Endothelial cell of umbilical vein (primary cell): Measurements from ENCODE around the gene RAB40C. TPM values are rescaled to one million over a fixed set of nuclear protein-coding genes. Genes with fewer than 3 reads are reported as not detected.

Experiments
- BruUV-seq: library from RNA; stranded (reverse); fragments of 400-500 nt; replicated peaks from 2 replicates; lab custom pipeline; 2021; lab: Mats Ljungman, UMichigan
- CTCF ChIA-PET: fragments of 300-600, 350-600 bp; sonication (Branson Sonifier 250); formaldehyde crosslinking; loops from one replicate; lab custom pipeline; 2021; ENCODE audit warnings: antibody characterized with exemption, inconsistent platforms; lab: Charles Lee
- POLR2A ChIA-PET: fragments of 300-600, 350-600 bp; sonication (Branson Sonifier 250); formaldehyde crosslinking; loops from one replicate; lab custom pipeline; 2021; ENCODE audit warnings: antibody characterized with exemption, inconsistent platforms; lab: Charles Lee
- DNase-seq: peaks from one replicate; pipeline ENCODE4 v3.0.0-alpha.2; 2011; ENCODE audit warnings: low read depth, low spot score
- FAIRE-seq: peaks from 2 replicates; lab custom pipeline; 2011; peaks lifted over from hg19 to GRCh38; lab: Jason Lieb, UNC
- H2AFZ ChIP-seq: 2 replicates; pipeline ENCODE4 v1.6.0; 2012; ENCODE audit warnings: low read depth, low read length, control low read depth, inconsistent platforms
- H3K27ac ChIP-seq: 2 replicates; pipeline ENCODE4 v1.5.1; 2011; ENCODE audit warnings: low read depth, mild to moderate bottlenecking, control low read depth, low read length, moderate library complexity; ENCODE audit not compliant: insufficient read depth
- H3K27me3 ChIP-seq, 2 experiments: 2 replicates each; pipeline versions ENCODE4 v1.6.0 to v1.6.1; 2011; ENCODE audit warnings: low read length in 2 of 2, mixed read lengths in 1 of 2; ENCODE audit not compliant: control insufficient read depth in 2 of 2, insufficient read depth in 2 of 2
- H3K36me3 ChIP-seq, 2 experiments: 2 replicates in 1 of 2; 3 replicates in 1 of 2; pipeline ENCODE4 v1.5.1; 2011; ENCODE audit warnings: low read length in 2 of 2, mild to moderate bottlenecking in 1 of 2, moderate library complexity in 1 of 2; ENCODE audit not compliant: control insufficient read depth in 2 of 2, insufficient read depth in 2 of 2; ENCODE audit errors: extremely low read depth in 1 of 2
- H3K4me1 ChIP-seq: 3 replicates; pipeline ENCODE4 v1.5.1; 2011; ENCODE audit warnings: mild to moderate bottlenecking, low read length; ENCODE audit not compliant: control insufficient read depth, insufficient read depth; ENCODE audit errors: extremely low read depth
- H3K4me2 ChIP-seq: 2 replicates; pipeline ENCODE4 v1.6.1; 2011; ENCODE audit warnings: low read length, control low read depth, mixed read lengths; ENCODE audit not compliant: insufficient read depth
- H3K4me3 ChIP-seq, 3 experiments: fragments of 200-600 bp in 1 of 3; sonication (generic), shearing (Covaris generic) in 1 of 3; replicated peaks in 1 of 3; 2 replicates each; pipeline ENCODE4 v1.5.1; 2011 to 2016; ENCODE audit warnings: control low read depth in 3 of 3, low read length in 3 of 3, mild to moderate bottlenecking in 2 of 3, inconsistent platforms in 1 of 3, low read depth in 1 of 3, moderate library complexity in 1 of 3; ENCODE audit not compliant: insufficient read depth in 1 of 3
- H3K79me2 ChIP-seq: 2 replicates; pipeline ENCODE4 v1.6.0; 2012; ENCODE audit warnings: low read length, inconsistent platforms; ENCODE audit not compliant: control insufficient read depth, insufficient read depth
- H3K9ac ChIP-seq: replicated peaks from 2 replicates; pipeline ENCODE3; 2011; ENCODE audit warnings: low read length, control low read depth; ENCODE audit not compliant: insufficient read depth; ENCODE audit errors: extremely low read depth
- H3K9me1 ChIP-seq: replicated peaks from 3 replicates; pipeline ENCODE4 v1.6.0; 2011; ENCODE audit warnings: mild to moderate bottlenecking, low read length; ENCODE audit not compliant: control insufficient read depth, insufficient read depth; ENCODE audit errors: extremely low read depth
- H3K9me3 ChIP-seq: replicated peaks from 2 replicates; pipeline ENCODE4 v1.5.1; 2012; ENCODE audit warnings: low read length, inconsistent platforms; ENCODE audit not compliant: control insufficient read depth, insufficient read depth
- H4K20me1 ChIP-seq: replicated peaks from 2 replicates; pipeline ENCODE3; 2011; ENCODE audit warnings: mild to moderate bottlenecking, low read length; ENCODE audit not compliant: control insufficient read depth, insufficient read depth; ENCODE audit errors: extremely low read depth
- EZH2 ChIP-seq: IDR thresholded peaks from 2 replicates; pipeline ENCODE4 v1.6.1; 2012; ENCODE audit warnings: borderline replicate concordance, low read depth, mild to moderate bottlenecking, moderate library complexity, low read length, inconsistent platforms; ENCODE audit not compliant: severe bottlenecking
- FOS ChIP-seq: IDR thresholded peaks from 2 replicates; pipeline ENCODE4 v1.6.1; 2011; ENCODE audit warnings: mild to moderate bottlenecking, low read length, moderate library complexity, borderline replicate concordance; ENCODE audit not compliant: insufficient read depth
- GATA2 ChIP-seq: IDR thresholded peaks from 2 replicates; pipeline ENCODE4 v1.7.0; 2011; ENCODE audit warnings: low read depth, mild to moderate bottlenecking, moderate library complexity, mixed read lengths, low read length; ENCODE audit not compliant: insufficient read length, insufficient read depth
- JUN ChIP-seq: IDR thresholded peaks from 2 replicates; pipeline ENCODE4 v1.6.1; 2011; ENCODE audit warnings: borderline replicate concordance, low read depth; ENCODE audit not compliant: insufficient read length, insufficient read depth
- MYC ChIP-seq: IDR thresholded peaks from one replicate; pipeline ENCODE4 v1.6.1; 2011; ENCODE audit warnings: mild to moderate bottlenecking, low read depth, low read length
- POLR2A ChIP-seq: IDR thresholded peaks from 2 replicates; pipeline ENCODE4 v1.6.1; 2012; ENCODE audit warnings: low read depth, mild to moderate bottlenecking, control low read depth, low read length
- POLR2AphosphoS5 ChIP-seq: IDR thresholded peaks from 2 replicates; pipeline ENCODE4 v1.6.1; 2012; ENCODE audit warnings: low read depth, mild to moderate bottlenecking, control low read depth, low read length, moderate library complexity; ENCODE audit not compliant: insufficient read depth
- dilution Hi-C: fragments of 300-500 bp; cut with MboI; formaldehyde crosslinking; loops from one replicate; pipeline ENCODE4 v1.15.0; 2019; ENCODE audit warnings: low sequenced_read_pairs; ENCODE audit not compliant: extremely low pct_ligation_motif_present
- intact Hi-C: fragments of 100-400 bp; cut with micrococcal nuclease; formaldehyde crosslinking; loops from one replicate; pipeline ENCODE4 v1.10.0; 2022
- polyA plus RNA-seq, 4 experiments: library from polyadenylated mRNA; depleted of rRNA in 3 of 4; stranded (reverse) in 3 of 4; unstranded in 1 of 4; fragments of >200 nt; gene quantifications; 2 replicates each; pipeline versions ENCODE4 v1.2.1 to v1.2.3, GENCODE V29; 2011 to 2012; ENCODE audit warnings: missing spikeins in 1 of 4
- total RNA-seq: library from RNA; stranded (reverse); gene quantifications from 2 replicates; pipeline ENCODE4 v1.2.3, GENCODE V29; 2021
- TF ChIP-seq, protein P1 (sequence below): IDR thresholded peaks from 2 replicates; pipeline ENCODE4 v1.6.1; 2011; ENCODE audit not compliant: insufficient read depth, insufficient read length
- TF ChIP-seq, protein P2 (sequence below), 2 donors: IDR thresholded peaks; 1 replicate in 1 of 2; 2 replicates in 1 of 2; pipeline ENCODE4 v1.5.1; 2011; ENCODE audit warnings: low read length in 2 of 2, mild to moderate bottlenecking in 2 of 2, moderate library complexity in 2 of 2, control low read depth in 1 of 2, inconsistent platforms in 1 of 2, low read depth in 1 of 2; ENCODE audit not compliant: insufficient read depth in 1 of 2; ENCODE audit errors: extremely low read depth in 1 of 2

Gene RAB40C
- total and polyA plus RNA-seq, 2 donors (not counting 3 experiments of a cell fraction or from before 2014, with no cell fraction given), result 12.4 to 18.8 TPM

DNA sequence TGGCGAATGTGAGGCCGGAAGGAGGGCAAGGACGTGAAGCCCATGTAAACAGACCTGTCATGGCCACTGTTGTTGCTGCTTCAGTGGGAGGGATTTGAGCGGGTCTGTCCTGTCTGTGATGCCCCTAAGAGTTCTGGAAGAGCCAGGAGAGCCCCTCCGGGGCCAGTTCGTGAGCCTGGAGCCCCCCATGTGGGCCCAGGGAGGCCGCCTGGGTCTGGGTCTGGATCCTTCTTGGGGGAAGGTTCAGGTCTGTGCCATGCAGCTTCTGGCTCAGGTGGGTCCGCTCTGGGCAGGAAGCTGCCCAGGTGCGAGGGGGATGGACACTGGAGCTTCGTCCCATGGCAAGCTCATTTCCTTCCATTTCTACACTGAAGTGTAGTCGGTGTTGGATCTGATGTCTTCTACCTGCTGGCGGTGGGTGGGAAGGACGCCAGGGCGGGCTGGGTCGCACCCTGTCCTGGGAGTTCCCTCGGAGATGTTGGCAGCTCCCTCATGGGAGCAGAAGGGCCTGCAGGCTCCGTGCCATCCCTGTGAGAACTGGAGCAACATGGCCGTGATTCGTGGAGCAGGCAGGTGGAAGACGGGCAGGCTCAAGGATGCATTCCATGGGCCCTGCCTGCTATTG is 29.7 kb downstream of the RAB40C start:
- no peaks in the 10 kb centered on the region for H3K79me2 ChIP-seq
- no peaks in the 10 kb centered on the region for H3K27me3 ChIP-seq
- H3K4me3 ChIP-seq, result no peak overlapping the region
- no peak overlapping the region for H3K27ac ChIP-seq
- no peak for FAIRE-seq
- no TSS peak for BruUV-seq
- no peaks in the 10 kb centered on the region for H3K36me3 ChIP-seq
- H4K20me1 ChIP-seq, result no peaks in the 10 kb centered on the region
- no peaks in the 10 kb centered on the region for H3K9me3 ChIP-seq
- TF ChIP-seq MYC (no peak), GATA2 (no peak), FOS (no peak), JUN (no peak), POLR2A (no peak), POLR2AphosphoS5 (no peak), EZH2 (no peak)
- TF ChIP-seq, protein P1, sequence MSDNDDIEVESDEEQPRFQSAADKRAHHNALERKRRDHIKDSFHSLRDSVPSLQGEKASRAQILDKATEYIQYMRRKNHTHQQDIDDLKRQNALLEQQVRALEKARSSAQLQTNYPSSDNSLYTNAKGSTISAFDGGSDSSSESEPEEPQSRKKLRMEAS, result no peak
- TF ChIP-seq, protein P2, sequence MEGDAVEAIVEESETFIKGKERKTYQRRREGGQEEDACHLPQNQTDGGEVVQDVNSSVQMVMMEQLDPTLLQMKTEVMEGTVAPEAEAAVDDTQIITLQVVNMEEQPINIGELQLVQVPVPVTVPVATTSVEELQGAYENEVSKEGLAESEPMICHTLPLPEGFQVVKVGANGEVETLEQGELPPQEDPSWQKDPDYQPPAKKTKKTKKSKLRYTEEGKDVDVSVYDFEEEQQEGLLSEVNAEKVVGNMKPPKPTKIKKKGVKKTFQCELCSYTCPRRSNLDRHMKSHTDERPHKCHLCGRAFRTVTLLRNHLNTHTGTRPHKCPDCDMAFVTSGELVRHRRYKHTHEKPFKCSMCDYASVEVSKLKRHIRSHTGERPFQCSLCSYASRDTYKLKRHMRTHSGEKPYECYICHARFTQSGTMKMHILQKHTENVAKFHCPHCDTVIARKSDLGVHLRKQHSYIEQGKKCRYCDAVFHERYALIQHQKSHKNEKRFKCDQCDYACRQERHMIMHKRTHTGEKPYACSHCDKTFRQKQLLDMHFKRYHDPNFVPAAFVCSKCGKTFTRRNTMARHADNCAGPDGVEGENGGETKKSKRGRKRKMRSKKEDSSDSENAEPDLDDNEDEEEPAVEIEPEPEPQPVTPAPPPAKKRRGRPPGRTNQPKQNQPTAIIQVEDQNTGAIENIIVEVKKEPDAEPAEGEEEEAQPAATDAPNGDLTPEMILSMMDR (IDR thresholded peaks at IDR 0.05; ENCODE audit: extremely low read depth in 1 of 2, insufficient read depth in 1 of 2, low read depth in 1 of 2, low read length in 2 of 2), result no peak
- POLR2A ChIA-PET, result no interaction called here
- no peak overlapping the region for H2AFZ ChIP-seq
- no peaks in the 10 kb centered on the region for H3K9me1 ChIP-seq
- DNase-seq, result no peak
- intact Hi-C loops (no loop called here), dilution Hi-C loops (no loop called here)
- CTCF ChIA-PET, result no interaction called here
- H3K4me1 ChIP-seq, result no peaks in the 10 kb centered on the region
- H3K9ac ChIP-seq, result no peak overlapping the region
- no peak overlapping the region for H3K4me2 ChIP-seq
